ENCODE measurements around the gene NEDD4L.

NEDD4L gene

DNA sequence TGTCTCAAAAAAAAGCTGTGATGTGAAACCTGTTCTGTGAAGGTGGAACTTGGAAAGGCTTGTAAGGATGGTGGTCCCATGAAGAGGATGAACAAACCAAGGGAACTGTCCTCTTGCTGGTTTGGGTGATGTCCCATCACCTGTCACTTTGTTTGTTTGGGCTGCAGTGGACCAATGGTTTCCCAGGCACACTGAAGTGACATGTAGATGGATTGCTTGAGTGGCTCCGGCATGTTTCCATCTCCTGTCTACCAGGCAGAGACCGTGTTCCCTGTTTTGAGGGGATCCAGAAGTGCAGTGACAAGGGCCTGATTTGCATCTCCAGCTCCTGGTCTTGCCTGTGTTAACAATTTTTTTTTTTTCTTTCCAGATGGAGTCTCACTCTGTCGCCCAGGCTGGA, 8.9 kb downstream of the NEDD4L start:
- DNase-seq (ENCODE audit: low read depth, low spot score) = no peak
- CTCF ChIA-PET = interaction anchor here (1.1 to 4.8 kb wide), 7 partner anchors 8 to 444 kb away, joined by 3 to 26 read pairs (median 6); partner anchors contain the start of gene NEDD4L
- POLR2A ChIA-PET = interaction anchor here (0.7 kb wide), 1 partner anchor 63 kb away, joined by 4 read pairs; no protein-coding TSS in a partner anchor
- no peak overlapping the region for H3K4me3 ChIP-seq (ENCODE audit: low read depth, low read length)
- TF ChIP-seq, protein P1, sequence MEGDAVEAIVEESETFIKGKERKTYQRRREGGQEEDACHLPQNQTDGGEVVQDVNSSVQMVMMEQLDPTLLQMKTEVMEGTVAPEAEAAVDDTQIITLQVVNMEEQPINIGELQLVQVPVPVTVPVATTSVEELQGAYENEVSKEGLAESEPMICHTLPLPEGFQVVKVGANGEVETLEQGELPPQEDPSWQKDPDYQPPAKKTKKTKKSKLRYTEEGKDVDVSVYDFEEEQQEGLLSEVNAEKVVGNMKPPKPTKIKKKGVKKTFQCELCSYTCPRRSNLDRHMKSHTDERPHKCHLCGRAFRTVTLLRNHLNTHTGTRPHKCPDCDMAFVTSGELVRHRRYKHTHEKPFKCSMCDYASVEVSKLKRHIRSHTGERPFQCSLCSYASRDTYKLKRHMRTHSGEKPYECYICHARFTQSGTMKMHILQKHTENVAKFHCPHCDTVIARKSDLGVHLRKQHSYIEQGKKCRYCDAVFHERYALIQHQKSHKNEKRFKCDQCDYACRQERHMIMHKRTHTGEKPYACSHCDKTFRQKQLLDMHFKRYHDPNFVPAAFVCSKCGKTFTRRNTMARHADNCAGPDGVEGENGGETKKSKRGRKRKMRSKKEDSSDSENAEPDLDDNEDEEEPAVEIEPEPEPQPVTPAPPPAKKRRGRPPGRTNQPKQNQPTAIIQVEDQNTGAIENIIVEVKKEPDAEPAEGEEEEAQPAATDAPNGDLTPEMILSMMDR (IDR thresholded peaks at IDR 0.05; ENCODE audit: insufficient read depth, low read length, missing control alignments) = no peak

DNA sequence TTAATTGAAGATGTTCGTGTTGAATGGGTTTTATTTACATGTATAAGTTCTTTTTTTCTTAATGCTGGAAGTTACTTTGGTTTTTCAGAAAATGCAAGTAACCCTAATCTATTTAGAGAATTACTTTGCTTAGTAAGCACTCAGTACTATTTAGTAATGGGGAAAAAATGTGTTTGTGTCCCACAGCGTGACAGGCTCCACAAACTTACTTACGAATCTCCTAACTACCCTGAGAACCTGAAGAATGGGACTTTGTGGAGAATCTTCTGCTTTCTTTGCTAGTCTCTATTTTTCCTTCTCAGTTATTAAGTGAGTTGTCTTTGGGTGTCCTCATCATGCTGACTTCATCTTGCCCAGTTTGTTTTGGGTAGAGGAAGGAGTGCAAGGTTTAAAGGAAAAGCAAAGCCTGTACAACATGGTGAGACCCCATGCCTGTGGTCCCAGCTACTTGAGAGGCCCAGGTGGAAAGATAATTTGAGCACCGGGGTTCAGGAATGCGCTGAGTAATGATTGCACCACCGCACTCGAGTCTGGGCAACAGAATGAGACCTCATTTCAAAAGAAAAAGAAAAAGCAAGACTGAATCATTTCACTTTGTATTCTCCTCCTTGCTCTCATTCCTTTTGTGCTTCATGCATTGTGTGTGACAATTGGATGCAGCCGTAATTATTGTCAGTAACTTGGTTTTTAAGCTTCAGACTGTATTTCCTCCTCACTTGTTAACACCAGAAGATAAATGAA, 10.2 kb downstream of the NEDD4L start:
- CTCF ChIA-PET = interaction anchor here (0.9 to 4.8 kb wide), 6 partner anchors 8 to 172 kb away, joined by 3 to 26 read pairs (median 12); partner anchors contain the start of gene NEDD4L
- no peak overlapping the region for H3K4me3 ChIP-seq (ENCODE audit: low read depth, low read length)
- TF ChIP-seq, protein P1 (IDR thresholded peaks at IDR 0.05; ENCODE audit: insufficient read depth, low read length, missing control alignments) = no peak
- POLR2A ChIA-PET = no interaction called here
- no peak for DNase-seq (ENCODE audit: low read depth, low spot score)

DNA sequence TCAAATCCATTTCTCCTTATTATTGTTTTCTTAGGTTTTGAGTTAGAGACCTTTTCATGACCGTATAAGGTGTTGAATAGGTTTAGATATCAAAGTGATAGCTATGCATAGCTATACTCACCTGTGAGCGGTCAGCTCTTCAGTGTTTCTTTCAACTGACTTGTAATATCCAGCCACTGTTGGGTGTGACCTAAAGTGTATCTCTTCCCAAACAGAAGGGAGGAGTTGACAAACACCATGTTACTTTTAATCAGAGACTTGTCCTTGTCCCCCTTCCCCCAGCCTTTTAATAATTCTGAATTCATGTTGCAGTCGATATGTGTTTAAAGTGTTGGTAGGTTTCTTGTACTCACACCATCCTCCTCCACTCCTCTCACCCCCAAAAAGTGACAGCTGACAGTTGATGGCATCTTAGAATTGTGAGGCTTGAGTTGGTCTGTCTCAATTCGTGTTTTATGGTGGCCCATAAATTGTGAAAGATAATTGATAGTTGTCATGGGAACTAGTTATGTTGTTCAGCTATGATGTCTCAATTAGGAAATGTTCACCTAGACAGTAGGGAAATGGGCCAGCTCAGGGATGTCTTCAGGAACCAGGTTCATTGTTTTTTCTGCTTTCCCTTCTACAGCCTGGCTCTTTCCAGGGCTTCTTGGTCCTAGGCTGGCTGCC, 12.0 kb downstream of the NEDD4L start:
- TF ChIP-seq, protein P1 (IDR thresholded peaks at IDR 0.05; ENCODE audit: insufficient read depth, low read length, missing control alignments) = no peak
- ChIA-PET POLR2A (no interaction called here), CTCF (interaction anchor here (1.3 to 4.8 kb wide), 4 partner anchors 10 to 66 kb away, joined by 4 to 26 read pairs (median 8); partner anchors contain the start of gene NEDD4L)
- no peak for DNase-seq (ENCODE audit: low read depth, low spot score)
- no peak overlapping the region for H3K4me3 ChIP-seq (ENCODE audit: low read depth, low read length)

DNA sequence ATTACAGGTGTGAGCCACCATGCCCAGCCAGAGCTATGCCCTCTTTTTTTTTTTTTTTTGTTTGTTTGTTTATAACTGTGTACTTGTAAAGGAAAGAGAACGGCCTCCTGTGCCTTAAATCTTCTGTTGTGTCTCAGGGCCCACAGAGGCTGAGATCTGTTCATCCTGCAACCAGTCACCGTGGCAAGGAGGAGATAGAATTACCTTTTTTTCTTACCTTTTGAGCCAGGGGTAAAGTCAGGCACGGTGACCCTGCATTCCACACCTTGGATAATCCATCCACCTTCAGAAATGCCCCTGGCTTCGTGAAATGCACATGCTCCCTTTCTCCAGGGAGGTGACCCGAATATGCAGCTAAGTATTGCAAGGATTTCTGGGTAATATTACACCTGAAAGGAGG, 12.8 kb downstream of the NEDD4L start:
- DNase-seq (ENCODE audit: low read depth, low spot score) = no peak
- CTCF ChIA-PET = interaction anchor here (1.4 to 4.8 kb wide), 3 partner anchors 11 to 65 kb away, joined by 5 to 26 read pairs (median 10); partner anchors contain the start of gene NEDD4L
- POLR2A ChIA-PET = no interaction called here

DNA sequence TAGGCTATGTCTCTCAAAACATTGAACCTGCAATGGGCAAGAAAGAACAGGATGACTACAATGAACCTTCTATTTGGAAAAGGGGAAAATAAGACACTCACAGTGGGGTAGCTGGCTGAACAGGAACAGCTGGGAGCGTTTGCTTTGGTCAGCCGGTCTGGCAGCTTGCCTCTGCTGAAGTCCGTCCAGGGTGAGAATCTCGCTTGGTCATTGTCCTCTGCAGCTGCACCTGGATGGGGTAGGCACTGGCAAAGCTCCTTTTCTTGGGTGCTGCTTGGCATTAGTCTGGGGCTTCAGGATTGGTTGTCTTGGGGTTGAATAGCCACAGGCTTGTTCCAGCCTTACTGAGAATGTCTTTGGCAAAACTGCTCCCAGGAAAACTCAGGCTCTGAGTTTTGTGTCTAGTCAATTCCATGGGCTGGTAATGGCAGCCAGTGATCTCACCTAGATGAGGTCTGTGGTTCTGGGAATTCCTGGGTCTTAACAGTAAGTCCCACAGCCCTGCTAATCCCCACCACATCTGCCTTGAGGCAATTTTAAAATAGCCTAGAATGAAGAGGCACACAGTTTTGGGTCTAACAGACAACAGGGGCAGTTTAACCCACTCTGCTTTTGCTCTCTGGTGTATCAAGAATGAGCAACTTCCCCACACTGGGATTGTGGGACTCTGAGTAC, 13.4 kb downstream of the NEDD4L start:
- TF ChIP-seq, protein P1 (IDR thresholded peaks at IDR 0.05; ENCODE audit: insufficient read depth, low read length, missing control alignments) = no peak
- ChIA-PET POLR2A (no interaction called here), CTCF (interaction anchor here (1.4 to 4.8 kb wide), 2 partner anchors 12 to 14 kb away, joined by 5 to 26 read pairs; partner anchors contain the start of gene NEDD4L)
- no peak overlapping the region for H3K4me3 ChIP-seq (ENCODE audit: low read depth, low read length)
- DNase-seq (ENCODE audit: low read depth, low spot score) = no peak

More for the DNA sequence above, 12.8 kb downstream of the NEDD4L start:
- no peak overlapping the region for H3K4me3 ChIP-seq (ENCODE audit: low read depth, low read length)
- TF ChIP-seq, protein P1 (IDR thresholded peaks at IDR 0.05; ENCODE audit: insufficient read depth, low read length, missing control alignments) = no peak

Measured in AG04449 (cell line).